ENCODE results near the gene TP73.

TP73 gene

DNA sequence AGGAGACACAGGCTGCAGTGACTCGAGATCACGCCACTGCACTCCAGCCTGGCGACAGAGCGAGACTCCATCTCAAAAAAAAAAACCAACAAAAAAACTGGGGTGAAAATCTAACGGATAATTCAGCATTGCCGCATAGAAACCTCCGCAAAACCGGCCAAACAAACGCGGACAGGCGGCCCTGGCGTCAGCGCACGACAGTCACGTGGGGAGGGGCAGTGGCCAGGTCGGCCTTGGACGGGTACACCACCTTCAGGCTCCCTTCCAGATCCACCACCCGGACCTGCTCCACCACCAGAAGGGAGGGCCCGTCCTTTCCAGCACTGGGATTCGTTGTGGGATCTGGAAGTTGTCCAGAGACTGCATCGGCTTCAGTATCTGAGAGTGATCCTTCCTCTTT, 128.6 kb downstream of the TP73 start:
- Histone ChIP-seq H3K4me3 (ENCODE audit: low read length) (no peak overlapping the region), H3K27me3 (ENCODE audit: control insufficient read depth, insufficient read depth, low read length) (no peaks in the 10 kb centered on the region), H3K9ac (ENCODE audit: low read length) (no peak overlapping the region), H3K36me3 (ENCODE audit: control insufficient read depth, insufficient read depth, low read length) (peaks cover 9% of the 10 kb centered on the region), H3K9me3 (ENCODE audit: control insufficient read depth, low read length) (no peaks in the 10 kb centered on the region), H3K4me1 (ENCODE audit: control insufficient read depth, insufficient read depth, low read length) (peaks cover 7% of the 10 kb centered on the region)

DNA sequence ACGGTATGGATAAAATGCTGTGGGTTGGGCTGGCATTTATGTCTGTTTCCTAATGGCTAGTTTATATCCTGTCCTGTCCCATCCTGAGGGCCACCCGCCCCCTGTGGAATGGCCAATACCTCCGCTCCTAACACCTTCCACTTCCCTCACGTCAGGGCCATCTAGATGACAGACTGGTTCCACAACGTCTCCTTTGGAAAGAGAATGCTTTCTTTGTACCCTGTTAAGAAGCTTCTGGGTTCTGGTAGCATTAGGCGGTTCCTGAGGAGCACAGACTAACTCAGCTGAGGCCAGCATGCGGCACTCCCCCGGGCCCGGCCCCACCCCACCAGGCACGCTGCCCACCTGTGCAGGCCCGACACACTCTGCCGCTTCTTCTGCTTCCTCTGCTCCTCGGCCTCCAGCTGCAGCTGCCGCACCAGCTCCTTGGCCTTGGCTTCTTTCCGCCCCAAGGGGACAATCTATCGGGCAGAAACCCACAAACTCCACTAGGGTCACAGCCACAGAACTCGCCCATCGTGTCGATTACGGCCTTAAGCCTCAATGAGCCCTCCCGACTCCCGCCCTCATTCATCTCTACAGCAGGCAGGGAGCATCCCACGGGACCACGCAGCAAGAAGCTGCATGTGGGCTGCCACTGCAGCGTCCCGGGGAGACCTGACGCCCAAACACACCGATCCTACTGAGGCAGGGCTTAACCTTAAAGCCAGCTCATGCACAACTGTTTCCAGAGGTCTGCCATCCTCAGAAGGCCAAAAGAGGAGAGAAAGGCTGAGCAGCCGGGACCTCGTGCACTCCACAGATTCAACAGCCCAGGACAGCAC, 131.5 kb downstream of the TP73 start:
- Histone ChIP-seq H3K4me3 (ENCODE audit: low read length) (no peak overlapping the region), H3K36me3 (ENCODE audit: control insufficient read depth, insufficient read depth, low read length) (peaks cover 9% of the 10 kb centered on the region)

DNA sequence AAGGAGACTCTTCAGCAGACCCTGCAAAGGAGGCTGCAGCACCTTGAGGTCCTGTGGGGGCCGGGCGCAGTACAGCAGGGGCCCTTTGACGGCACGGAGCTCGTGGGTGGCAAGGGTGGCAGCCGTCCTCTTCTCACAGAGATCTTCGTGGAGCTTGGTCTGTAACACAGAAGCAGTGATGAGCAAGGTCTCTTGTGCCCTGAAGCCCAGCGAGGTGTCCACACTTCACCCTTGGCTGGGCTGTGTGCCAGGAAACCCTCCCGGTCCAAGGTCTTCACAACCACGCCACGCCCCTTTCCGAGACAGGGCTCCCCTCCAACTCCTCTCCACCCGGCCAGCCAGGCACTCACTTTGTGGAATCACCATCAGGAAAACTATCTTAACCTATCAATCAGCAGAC, 132.7 kb downstream of the TP73 start:
- H3K36me3 ChIP-seq (ENCODE audit: control insufficient read depth, insufficient read depth, low read length) = peaks cover 9% of the 10 kb centered on the region
- no peaks in the 10 kb centered on the region for H3K27me3 ChIP-seq (ENCODE audit: control insufficient read depth, insufficient read depth, low read length)
- no peaks in the 10 kb centered on the region for H3K9me3 ChIP-seq (ENCODE audit: control insufficient read depth, low read length)
- H3K4me3 ChIP-seq (ENCODE audit: low read length) = no peak overlapping the region
- H3K4me1 ChIP-seq (ENCODE audit: control insufficient read depth, insufficient read depth, low read length) = no peaks in the 10 kb centered on the region
- H3K9ac ChIP-seq (ENCODE audit: low read length) = no peak overlapping the region

More for the DNA sequence above, 131.5 kb downstream of the TP73 start:
- Histone ChIP-seq H3K4me1 (ENCODE audit: control insufficient read depth, insufficient read depth, low read length) (no peaks in the 10 kb centered on the region), H3K9ac (ENCODE audit: low read length) (no peak overlapping the region), H3K27me3 (ENCODE audit: control insufficient read depth, insufficient read depth, low read length) (no peaks in the 10 kb centered on the region), H3K9me3 (ENCODE audit: control insufficient read depth, low read length) (no peaks in the 10 kb centered on the region)

DNA sequence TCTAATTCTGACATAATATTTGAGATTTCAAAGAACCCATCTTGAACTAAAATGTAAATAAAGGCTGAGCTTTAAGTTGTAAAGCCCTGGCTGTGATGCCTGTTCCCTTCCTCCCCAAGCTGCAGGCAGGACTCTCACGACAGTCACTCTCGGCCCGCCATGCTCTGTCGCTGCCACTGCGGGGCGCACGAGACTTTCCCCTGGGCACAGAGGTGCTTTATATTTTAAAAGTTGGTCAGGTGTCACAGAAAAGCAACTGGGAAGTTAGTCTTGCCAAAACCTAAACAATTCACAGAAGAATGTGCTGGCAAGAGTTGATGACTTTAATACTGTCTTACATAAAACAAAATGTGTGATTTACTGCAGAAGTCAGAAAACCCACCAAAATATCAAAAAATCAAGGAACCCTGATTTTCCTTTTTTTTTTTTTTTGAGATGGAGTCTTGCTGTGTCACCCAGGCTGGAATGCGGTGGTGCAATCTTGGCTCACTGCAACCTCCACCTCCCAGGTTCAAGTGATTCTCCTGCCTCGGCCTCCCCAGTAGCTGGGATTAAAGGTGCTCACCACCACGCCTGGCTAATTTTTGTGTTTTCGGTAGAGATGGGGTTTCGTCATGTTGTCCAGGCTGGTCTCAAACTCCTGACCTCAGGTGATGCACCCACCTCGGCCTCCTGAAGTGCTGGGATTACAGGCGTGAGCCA, 133.3 kb downstream of the TP73 start:
- no peaks in the 10 kb centered on the region for H3K4me1 ChIP-seq (ENCODE audit: control insufficient read depth, insufficient read depth, low read length)
- no peak overlapping the region for H3K4me3 ChIP-seq (ENCODE audit: low read length)
- H3K9me3 ChIP-seq (ENCODE audit: control insufficient read depth, low read length) = no peaks in the 10 kb centered on the region
- no peak overlapping the region for H3K9ac ChIP-seq (ENCODE audit: low read length)
- H3K36me3 ChIP-seq (ENCODE audit: control insufficient read depth, insufficient read depth, low read length) = peaks cover 9% of the 10 kb centered on the region
- H3K27me3 ChIP-seq (ENCODE audit: control insufficient read depth, insufficient read depth, low read length) = no peaks in the 10 kb centered on the region

Measured in mucosa of stomach (tissue), 1 donor.